K562 treated with DMSO at 1 percent for 24 hours (cell line): ENCODE data around the gene UBFD1. TPM values are rescaled to one million over a fixed set of nuclear protein-coding genes. Genes with fewer than 3 reads are reported as not detected.

Experiments
- total RNA-seq: library from RNA; unstranded; fragments of 300-600 nt; gene quantifications from 2 replicates; pipeline ENCODE4 v1.2.3, GENCODE V29; 2022; ENCODE audit warnings: low read depth; ENCODE audit not compliant: insufficient read depth

The UBFD1 gene
- total RNA-seq, result 78.6 and 81.8 TPM in 2 replicates

GRCh38 chr16:23556881-23557778 is at the start of gene UBFD1, which contains the start of gene EARS2:
UBFD1 (plus strand) TSS chr16:23557727; CDS start chr16:23557743, 16 bp downstream.
EARS2 (minus strand) TSS chr16:23557350; CDS start chr16:23557343, 7 bp downstream.

GRCh38 chr16:23510164-23510914 is 47.2 kb upstream of the UBFD1 start, which contains the start of gene GGA2:
GGA2 (minus strand) TSS chr16:23510494; CDS start chr16:23510411, 83 bp downstream.

GRCh38 chr16:23595951-23596720 is 38.6 kb downstream of the UBFD1 start, which contains the start of gene NDUFAB1:
NDUFAB1 (minus strand) TSS chr16:23596316; CDS start chr16:23596290, 26 bp downstream.

Other genes starting within 250 kb of the UBFD1 start
- gene COG7, start 104.5 kb upstream of the UBFD1 start, total RNA-seq, result 10.7 and 12.9 TPM in 2 replicates
- gene GGA2, start 47.2 kb upstream of the UBFD1 start, total RNA-seq, result 47.6 and 52.5 TPM in 2 replicates
- 8.0 and 9.5 TPM in 2 replicates for gene EARS2, start 377 bp upstream of the UBFD1 start, total RNA-seq
- gene NDUFAB1, start 38.6 kb downstream of the UBFD1 start, total RNA-seq, result 156 and 157 TPM in 2 replicates
- 8.4 and 9.2 TPM in 2 replicates for gene PALB2, start 83.6 kb downstream of the UBFD1 start, total RNA-seq
- gene DCTN5, start 83.7 kb downstream of the UBFD1 start, total RNA-seq, result 50.9 and 59.0 TPM in 2 replicates
- 152 and 156 TPM in 2 replicates for gene PLK1, start 121.2 kb downstream of the UBFD1 start, total RNA-seq
- gene ERN2, start 155.5 kb downstream of the UBFD1 start, total RNA-seq, result 0.31 TPM in 1 of 2 replicates, not detected in the other
- 2.1 and 2.5 TPM in 2 replicates for gene CHP2, start 197.3 kb downstream of the UBFD1 start, total RNA-seq